Endothelial cell of umbilical vein (primary cell): ENCODE results near the gene TCEAL4. TPM values are rescaled to one million over a fixed set of nuclear protein-coding genes. Genes with fewer than 3 reads are reported as not detected.

Source experiments
- BruUV-seq: library from RNA; stranded (reverse); fragments of 400-500 nt; replicated peaks from 2 replicates; lab custom pipeline; 2021; lab: Mats Ljungman, UMichigan
- CTCF ChIA-PET: fragments of 300-600, 350-600 bp; sonication (Branson Sonifier 250); formaldehyde crosslinking; loops from one replicate; lab custom pipeline; 2021; ENCODE audit warnings: antibody characterized with exemption, inconsistent platforms; lab: Charles Lee
- POLR2A ChIA-PET: fragments of 300-600, 350-600 bp; sonication (Branson Sonifier 250); formaldehyde crosslinking; loops from one replicate; lab custom pipeline; 2021; ENCODE audit warnings: antibody characterized with exemption, inconsistent platforms; lab: Charles Lee
- DNase-seq: peaks from one replicate; pipeline ENCODE4 v3.0.0-alpha.2; 2011; ENCODE audit warnings: low read depth, low spot score
- FAIRE-seq: peaks from 2 replicates; lab custom pipeline; 2011; peaks lifted over from hg19 to GRCh38; lab: Jason Lieb, UNC
- H2AFZ ChIP-seq: 2 replicates; pipeline ENCODE4 v1.6.0; 2012; ENCODE audit warnings: low read depth, low read length, control low read depth, inconsistent platforms
- H3K27ac ChIP-seq: 2 replicates; pipeline ENCODE4 v1.5.1; 2011; ENCODE audit warnings: low read depth, mild to moderate bottlenecking, control low read depth, low read length, moderate library complexity; ENCODE audit not compliant: insufficient read depth
- H3K27me3 ChIP-seq, 2 experiments: 2 replicates each; pipeline versions ENCODE4 v1.6.0 to v1.6.1; 2011; ENCODE audit warnings: low read length in 2 of 2, mixed read lengths in 1 of 2; ENCODE audit not compliant: control insufficient read depth in 2 of 2, insufficient read depth in 2 of 2
- H3K36me3 ChIP-seq, 2 experiments: 2 replicates in 1 of 2; 3 replicates in 1 of 2; pipeline ENCODE4 v1.5.1; 2011; ENCODE audit warnings: low read length in 2 of 2, mild to moderate bottlenecking in 1 of 2, moderate library complexity in 1 of 2; ENCODE audit not compliant: control insufficient read depth in 2 of 2, insufficient read depth in 2 of 2; ENCODE audit errors: extremely low read depth in 1 of 2
- H3K4me1 ChIP-seq: 3 replicates; pipeline ENCODE4 v1.5.1; 2011; ENCODE audit warnings: mild to moderate bottlenecking, low read length; ENCODE audit not compliant: control insufficient read depth, insufficient read depth; ENCODE audit errors: extremely low read depth
- H3K4me2 ChIP-seq: 2 replicates; pipeline ENCODE4 v1.6.1; 2011; ENCODE audit warnings: low read length, control low read depth, mixed read lengths; ENCODE audit not compliant: insufficient read depth
- H3K4me3 ChIP-seq, 3 experiments: fragments of 200-600 bp in 1 of 3; sonication (generic), shearing (Covaris generic) in 1 of 3; replicated peaks in 1 of 3; 2 replicates each; pipeline ENCODE4 v1.5.1; 2011 to 2016; ENCODE audit warnings: control low read depth in 3 of 3, low read length in 3 of 3, mild to moderate bottlenecking in 2 of 3, inconsistent platforms in 1 of 3, low read depth in 1 of 3, moderate library complexity in 1 of 3; ENCODE audit not compliant: insufficient read depth in 1 of 3
- H3K79me2 ChIP-seq: 2 replicates; pipeline ENCODE4 v1.6.0; 2012; ENCODE audit warnings: low read length, inconsistent platforms; ENCODE audit not compliant: control insufficient read depth, insufficient read depth
- H3K9ac ChIP-seq: replicated peaks from 2 replicates; pipeline ENCODE3; 2011; ENCODE audit warnings: low read length, control low read depth; ENCODE audit not compliant: insufficient read depth; ENCODE audit errors: extremely low read depth
- H3K9me1 ChIP-seq: replicated peaks from 3 replicates; pipeline ENCODE4 v1.6.0; 2011; ENCODE audit warnings: mild to moderate bottlenecking, low read length; ENCODE audit not compliant: control insufficient read depth, insufficient read depth; ENCODE audit errors: extremely low read depth
- H3K9me3 ChIP-seq: replicated peaks from 2 replicates; pipeline ENCODE4 v1.5.1; 2012; ENCODE audit warnings: low read length, inconsistent platforms; ENCODE audit not compliant: control insufficient read depth, insufficient read depth
- H4K20me1 ChIP-seq: replicated peaks from 2 replicates; pipeline ENCODE3; 2011; ENCODE audit warnings: mild to moderate bottlenecking, low read length; ENCODE audit not compliant: control insufficient read depth, insufficient read depth; ENCODE audit errors: extremely low read depth
- CTCF ChIP-seq, 2 donors: IDR thresholded peaks; 1 replicate in 1 of 2; 2 replicates in 1 of 2; pipeline ENCODE4 v1.5.1; 2011; ENCODE audit warnings: low read length in 2 of 2, mild to moderate bottlenecking in 2 of 2, moderate library complexity in 2 of 2, control low read depth in 1 of 2, inconsistent platforms in 1 of 2, low read depth in 1 of 2; ENCODE audit not compliant: insufficient read depth in 1 of 2; ENCODE audit errors: extremely low read depth in 1 of 2
- EZH2 ChIP-seq: IDR thresholded peaks from 2 replicates; pipeline ENCODE4 v1.6.1; 2012; ENCODE audit warnings: borderline replicate concordance, low read depth, mild to moderate bottlenecking, moderate library complexity, low read length, inconsistent platforms; ENCODE audit not compliant: severe bottlenecking
- FOS ChIP-seq: IDR thresholded peaks from 2 replicates; pipeline ENCODE4 v1.6.1; 2011; ENCODE audit warnings: mild to moderate bottlenecking, low read length, moderate library complexity, borderline replicate concordance; ENCODE audit not compliant: insufficient read depth
- GATA2 ChIP-seq: IDR thresholded peaks from 2 replicates; pipeline ENCODE4 v1.7.0; 2011; ENCODE audit warnings: low read depth, mild to moderate bottlenecking, moderate library complexity, mixed read lengths, low read length; ENCODE audit not compliant: insufficient read length, insufficient read depth
- JUN ChIP-seq: IDR thresholded peaks from 2 replicates; pipeline ENCODE4 v1.6.1; 2011; ENCODE audit warnings: borderline replicate concordance, low read depth; ENCODE audit not compliant: insufficient read length, insufficient read depth
- MAX ChIP-seq: IDR thresholded peaks from 2 replicates; pipeline ENCODE4 v1.6.1; 2011; ENCODE audit not compliant: insufficient read depth, insufficient read length
- MYC ChIP-seq: IDR thresholded peaks from one replicate; pipeline ENCODE4 v1.6.1; 2011; ENCODE audit warnings: mild to moderate bottlenecking, low read depth, low read length
- POLR2A ChIP-seq: IDR thresholded peaks from 2 replicates; pipeline ENCODE4 v1.6.1; 2012; ENCODE audit warnings: low read depth, mild to moderate bottlenecking, control low read depth, low read length
- POLR2AphosphoS5 ChIP-seq: IDR thresholded peaks from 2 replicates; pipeline ENCODE4 v1.6.1; 2012; ENCODE audit warnings: low read depth, mild to moderate bottlenecking, control low read depth, low read length, moderate library complexity; ENCODE audit not compliant: insufficient read depth
- dilution Hi-C: fragments of 300-500 bp; cut with MboI; formaldehyde crosslinking; loops from one replicate; pipeline ENCODE4 v1.15.0; 2019; ENCODE audit warnings: low sequenced_read_pairs; ENCODE audit not compliant: extremely low pct_ligation_motif_present
- intact Hi-C: fragments of 100-400 bp; cut with micrococcal nuclease; formaldehyde crosslinking; loops from one replicate; pipeline ENCODE4 v1.10.0; 2022
- polyA plus RNA-seq, 4 experiments: library from polyadenylated mRNA; depleted of rRNA in 3 of 4; stranded (reverse) in 3 of 4; unstranded in 1 of 4; fragments of >200 nt; gene quantifications; 2 replicates each; pipeline versions ENCODE4 v1.2.1 to v1.2.3, GENCODE V29; 2011 to 2012; ENCODE audit warnings: missing spikeins in 1 of 4
- total RNA-seq: library from RNA; stranded (reverse); gene quantifications from 2 replicates; pipeline ENCODE4 v1.2.3, GENCODE V29; 2021

TCEAL4 gene
- total and polyA plus RNA-seq, 2 donors (not counting 3 experiments of a cell fraction or from before 2014, with no cell fraction given): 16.9 to 74.6 TPM

- H3K27me3 ChIP-seq: no peaks in the 10 kb centered on the region
- no peak overlapping the region for H3K9ac ChIP-seq
- no peak overlapping the region for H2AFZ ChIP-seq
- no TSS peak for BruUV-seq
- no peaks in the 10 kb centered on the region for H3K9me3 ChIP-seq
- no peaks in the 10 kb centered on the region for H3K36me3 ChIP-seq
- no peak overlapping the region for H3K4me2 ChIP-seq
- no peaks in the 10 kb centered on the region for H3K9me1 ChIP-seq
- POLR2A ChIA-PET: no interaction called here
- no peak overlapping the region for H3K27ac ChIP-seq
- H4K20me1 ChIP-seq: no peaks in the 10 kb centered on the region
- DNase-seq: no peak
- CTCF ChIA-PET: interaction anchor here (1.1 kb wide), 1 partner anchor 13 kb away, joined by 3 read pairs; no protein-coding TSS in a partner anchor
- TF ChIP-seq POLR2AphosphoS5 (no peak), EZH2 (no peak), MAX (no peak), GATA2 (no peak), JUN (no peak), FOS (no peak), MYC (no peak), POLR2A (no peak), CTCF (IDR thresholded peaks at IDR 0.05; ENCODE audit: extremely low read depth in 1 of 2, insufficient read depth in 1 of 2, low read depth in 1 of 2, low read length in 2 of 2) (no peak)
- intact Hi-C loops: no loop called here
- H3K4me3 ChIP-seq: no peak overlapping the region
- no peak for FAIRE-seq
- peaks cover 1% of the 10 kb centered on the region for H3K79me2 ChIP-seq
- dilution Hi-C loops: no loop called here
- H3K4me1 ChIP-seq: peaks cover 5% of the 10 kb centered on the region
These were observed 25.0 kb downstream of the TCEAL4 start for GRCh38 chrX:103610282-103610681.
